Lower leg skin (tissue), 4 donors: ENCODE results near the gene LIMK2. TPM values are rescaled to one million over a fixed set of nuclear protein-coding genes. Genes with fewer than 3 reads are reported as not detected.

Experiments used
- DNase-seq, 2 donors: peaks; one replicate each; pipeline ENCODE4 v3.0.0-alpha.2; 2019; ENCODE audit warnings: low spot score in 2 of 2
- H3K4me3 ChIP-seq: fragments of 200-600 bp; sonication (generic); 2 replicates; pipeline ENCODE4 v1.5.1; 2017; ENCODE audit warnings: mild to moderate bottlenecking, low read depth; ENCODE audit not compliant: poor library complexity, severe bottlenecking
- CTCF ChIP-seq, 3 donors: fragments of 450-650 bp; IDR thresholded peaks; one replicate each; pipeline ENCODE4 v1.5.1; 2016; ENCODE audit warnings: antibody characterized with exemption in 3 of 3, mild to moderate bottlenecking in 3 of 3, moderate library complexity in 2 of 3
- POLR2A ChIP-seq, 2 donors: fragments of 450-650 bp; IDR thresholded peaks; one replicate each; pipeline ENCODE4 v1.6.1; 2016 to 2017; ENCODE audit warnings: antibody characterized with exemption in 2 of 2, mild to moderate bottlenecking in 1 of 2, moderate library complexity in 1 of 2
- WGBS, 2 donors: methylation state at CpG; one replicate each; pipeline ENCODE4 v1.1.5; 2018; 5-methylcytosine and 5-hydroxymethylcytosine counted together
- intact Hi-C: fragments of 100-400 bp; cut with DNase I; formaldehyde crosslinking; loops from one replicate; pipeline ENCODE4 v1.15.0; 2023; ENCODE audit warnings: low total_unique reads
- total RNA-seq, 4 donors: library from RNA; depleted of rRNA; stranded (reverse); fragments of >200 nt; gene quantifications; one replicate each; pipeline ENCODE4 v1.1.0, GENCODE V29; 2016

LIMK2 gene
- total RNA-seq, 4 donors from 2014 or later = 135 to 218 (median 168) TPM

DNA sequence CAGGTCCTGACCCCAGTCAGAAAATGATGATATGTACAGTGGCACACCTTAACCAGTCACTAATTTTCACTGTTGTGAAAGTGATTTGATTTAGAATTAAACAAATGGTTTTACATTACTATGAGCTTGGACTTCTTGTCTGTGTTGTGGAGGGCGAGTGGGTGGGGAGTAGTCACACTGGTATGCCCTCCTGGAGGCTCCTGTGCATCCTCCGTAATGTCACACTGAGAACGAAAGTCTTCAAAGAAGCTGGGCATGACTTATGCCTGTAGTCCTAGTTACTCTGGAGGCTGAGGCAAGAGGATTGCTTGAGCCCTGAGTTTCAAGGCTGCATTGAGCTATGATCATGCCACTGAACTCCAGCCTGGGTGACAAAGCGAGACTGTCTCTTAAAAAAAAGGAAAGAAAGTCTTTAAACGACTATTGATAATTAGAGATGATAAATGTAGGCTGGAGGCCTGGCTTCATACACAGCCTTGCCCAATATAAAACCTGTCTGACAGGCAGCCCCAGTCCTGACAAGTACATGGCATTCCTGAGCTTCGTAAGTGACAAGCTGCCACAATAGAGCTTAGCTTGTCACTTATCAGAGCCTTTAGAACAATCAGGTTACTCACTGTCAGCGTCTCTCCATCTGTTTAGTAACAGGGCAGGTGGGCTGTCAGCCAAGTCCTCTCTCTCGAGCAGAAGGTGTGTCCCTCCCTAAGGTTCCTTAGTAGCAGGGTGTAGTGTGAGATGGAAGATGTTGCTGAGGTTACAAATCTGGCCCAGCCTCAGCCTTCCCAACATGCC is 5.0 kb upstream of the LIMK2 start:
- TF ChIP-seq CTCF (IDR thresholded peaks at IDR 0.05) (no peak), POLR2A (IDR thresholded peaks at IDR 0.05) (no peak)
- DNase-seq = peak; percentile 79 to 91
- intact Hi-C loops = no loop called here
- 42 to 52% methylated on average over 8 of the region's 8 CpGs for WGBS, 2 donors
- H3K4me3 ChIP-seq = no peak overlapping the region

DNA sequence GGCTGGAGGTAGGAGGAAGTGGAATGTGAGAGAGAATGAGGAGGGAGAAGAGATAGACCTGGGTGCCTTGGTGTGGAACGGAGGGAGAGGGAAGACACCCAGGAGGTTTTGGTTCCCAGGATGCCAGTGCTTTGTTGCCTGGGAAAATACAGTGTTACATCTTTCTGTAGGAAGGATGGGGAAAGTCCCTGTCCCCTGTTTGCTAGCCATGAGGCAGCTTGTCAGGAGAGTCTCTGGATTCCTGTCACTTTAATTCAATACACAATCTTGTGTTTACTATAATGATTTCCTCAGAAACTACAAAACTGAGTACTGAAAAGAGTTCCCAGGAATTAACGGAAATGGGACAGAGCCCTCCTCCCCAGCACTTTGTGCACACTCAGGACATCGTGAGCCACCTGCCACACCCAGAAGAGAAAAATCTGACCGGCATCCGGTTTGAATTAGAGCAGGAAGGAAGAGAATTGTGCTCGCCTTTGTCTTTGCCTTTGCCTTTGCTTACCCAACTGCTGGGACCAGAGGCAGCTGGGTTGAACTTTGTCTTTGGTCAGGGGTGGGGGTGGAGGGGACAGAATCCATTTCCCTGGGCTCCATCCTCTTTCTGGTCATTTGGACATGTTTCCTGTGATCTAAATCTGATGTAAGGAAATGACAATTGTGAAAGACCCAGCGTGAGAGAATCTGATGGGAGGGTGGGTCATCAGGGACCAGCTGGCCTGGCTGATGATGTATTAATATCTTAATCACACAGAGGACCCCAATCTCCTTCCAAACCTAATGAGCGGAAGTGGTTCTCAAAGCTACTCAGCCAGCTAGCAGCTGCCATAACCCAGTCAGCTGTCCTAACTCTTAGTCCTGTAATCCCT is 1.3 kb upstream of the LIMK2 start:
- intact Hi-C loops = no loop called here
- peak in 1 of 2 donors; percentile 45 for DNase-seq
- WGBS, 2 donors = 50% methylated on average over 8 of the region's 8 CpGs
- no peak for TF ChIP-seq CTCF (IDR thresholded peaks at IDR 0.05)
- TF ChIP-seq POLR2A (IDR thresholded peaks at IDR 0.05) = no peak
- no peak overlapping the region for H3K4me3 ChIP-seq

- H3K4me3 ChIP-seq = no peak overlapping the region
- TF ChIP-seq CTCF (IDR thresholded peaks at IDR 0.05) (no peak), POLR2A (IDR thresholded peaks at IDR 0.05) (no peak)
- DNase-seq = no peak
- WGBS, 2 donors = 57 to 72% methylated on average over 7 of the region's 7 CpGs
- intact Hi-C loops = no loop called here
Observed at GRCh38 chr22:31211482-31211861, 626 bp upstream of the LIMK2 start.

DNA sequence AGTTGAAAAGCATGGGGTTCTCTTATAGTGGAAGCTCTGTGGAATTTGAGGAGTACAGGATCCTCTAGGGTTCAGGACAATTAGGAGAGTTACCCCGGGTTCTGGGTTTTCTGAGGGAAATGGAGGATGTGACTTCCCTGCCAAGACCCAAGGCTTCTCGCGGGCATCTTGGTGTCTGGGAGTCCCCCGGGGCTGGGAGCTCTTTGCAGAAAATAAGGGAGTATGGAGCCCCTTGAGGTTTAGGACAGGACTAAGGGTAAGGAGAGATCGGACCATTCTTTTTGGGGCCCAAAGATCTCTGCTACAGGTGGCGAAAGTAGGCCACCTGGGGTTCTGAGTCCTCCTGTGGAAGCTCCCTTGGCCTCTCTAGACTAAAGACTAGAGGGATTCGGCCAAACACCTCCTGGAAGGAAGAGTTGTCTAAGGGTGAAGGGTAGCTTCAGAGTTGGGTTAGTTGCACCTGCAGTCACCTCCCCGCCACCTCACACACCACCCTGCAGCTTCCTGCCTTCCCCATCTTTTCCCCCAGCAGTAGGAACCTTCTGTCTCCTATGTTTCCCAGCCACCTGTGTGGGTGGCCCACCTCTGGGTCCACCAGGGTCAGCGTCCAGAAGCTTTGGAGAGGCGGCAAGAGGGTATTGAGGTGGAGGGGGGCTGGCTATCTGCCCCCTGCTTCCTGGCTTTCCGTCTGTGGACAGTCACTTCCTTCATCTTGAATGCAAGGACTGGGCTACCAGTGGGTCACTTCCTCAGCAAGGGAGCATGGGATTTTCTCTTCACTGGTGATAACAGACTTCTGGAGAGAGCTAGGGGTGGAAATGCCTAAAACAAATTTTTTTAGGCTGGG is 908 bp downstream of the LIMK2 start:
- DNase-seq = no peak
- 45 to 49% methylated on average over 11 of the region's 11 CpGs for WGBS, 2 donors
- intact Hi-C loops = no loop called here

More for the DNA sequence above, 908 bp downstream of the LIMK2 start:
- H3K4me3 ChIP-seq = peak overlapping the region; percentile 65
- no peak for TF ChIP-seq POLR2A (IDR thresholded peaks at IDR 0.05)
- TF ChIP-seq CTCF (IDR thresholded peaks at IDR 0.05) = no peak
